Endothelial cell of umbilical vein (primary cell): ENCODE measurements around the gene ARHGAP15. TPM values are rescaled to one million over a fixed set of nuclear protein-coding genes. Genes with fewer than 3 reads are reported as not detected.

Source experiments
- BruUV-seq: library from RNA; stranded (reverse); fragments of 400-500 nt; replicated peaks from 2 replicates; lab custom pipeline; 2021; lab: Mats Ljungman, UMichigan
- CTCF ChIA-PET: fragments of 300-600, 350-600 bp; sonication (Branson Sonifier 250); formaldehyde crosslinking; loops from one replicate; lab custom pipeline; 2021; ENCODE audit warnings: antibody characterized with exemption, inconsistent platforms; lab: Charles Lee
- POLR2A ChIA-PET: fragments of 300-600, 350-600 bp; sonication (Branson Sonifier 250); formaldehyde crosslinking; loops from one replicate; lab custom pipeline; 2021; ENCODE audit warnings: antibody characterized with exemption, inconsistent platforms; lab: Charles Lee
- DNase-seq: peaks from one replicate; pipeline ENCODE4 v3.0.0-alpha.2; 2011; ENCODE audit warnings: low read depth, low spot score
- FAIRE-seq: peaks from 2 replicates; lab custom pipeline; 2011; peaks lifted over from hg19 to GRCh38; lab: Jason Lieb, UNC
- H2AFZ ChIP-seq: 2 replicates; pipeline ENCODE4 v1.6.0; 2012; ENCODE audit warnings: low read depth, low read length, control low read depth, inconsistent platforms
- H3K27ac ChIP-seq: 2 replicates; pipeline ENCODE4 v1.5.1; 2011; ENCODE audit warnings: low read depth, mild to moderate bottlenecking, control low read depth, low read length, moderate library complexity; ENCODE audit not compliant: insufficient read depth
- H3K27me3 ChIP-seq, 2 experiments: 2 replicates each; pipeline versions ENCODE4 v1.6.0 to v1.6.1; 2011; ENCODE audit warnings: low read length in 2 of 2, mixed read lengths in 1 of 2; ENCODE audit not compliant: control insufficient read depth in 2 of 2, insufficient read depth in 2 of 2
- H3K36me3 ChIP-seq, 2 experiments: 2 replicates in 1 of 2; 3 replicates in 1 of 2; pipeline ENCODE4 v1.5.1; 2011; ENCODE audit warnings: low read length in 2 of 2, mild to moderate bottlenecking in 1 of 2, moderate library complexity in 1 of 2; ENCODE audit not compliant: control insufficient read depth in 2 of 2, insufficient read depth in 2 of 2; ENCODE audit errors: extremely low read depth in 1 of 2
- H3K4me1 ChIP-seq: 3 replicates; pipeline ENCODE4 v1.5.1; 2011; ENCODE audit warnings: mild to moderate bottlenecking, low read length; ENCODE audit not compliant: control insufficient read depth, insufficient read depth; ENCODE audit errors: extremely low read depth
- H3K4me2 ChIP-seq: 2 replicates; pipeline ENCODE4 v1.6.1; 2011; ENCODE audit warnings: low read length, control low read depth, mixed read lengths; ENCODE audit not compliant: insufficient read depth
- H3K4me3 ChIP-seq, 3 experiments: fragments of 200-600 bp in 1 of 3; sonication (generic), shearing (Covaris generic) in 1 of 3; replicated peaks in 1 of 3; 2 replicates each; pipeline ENCODE4 v1.5.1; 2011 to 2016; ENCODE audit warnings: control low read depth in 3 of 3, low read length in 3 of 3, mild to moderate bottlenecking in 2 of 3, inconsistent platforms in 1 of 3, low read depth in 1 of 3, moderate library complexity in 1 of 3; ENCODE audit not compliant: insufficient read depth in 1 of 3
- H3K79me2 ChIP-seq: 2 replicates; pipeline ENCODE4 v1.6.0; 2012; ENCODE audit warnings: low read length, inconsistent platforms; ENCODE audit not compliant: control insufficient read depth, insufficient read depth
- H3K9ac ChIP-seq: replicated peaks from 2 replicates; pipeline ENCODE3; 2011; ENCODE audit warnings: low read length, control low read depth; ENCODE audit not compliant: insufficient read depth; ENCODE audit errors: extremely low read depth
- H3K9me1 ChIP-seq: replicated peaks from 3 replicates; pipeline ENCODE4 v1.6.0; 2011; ENCODE audit warnings: mild to moderate bottlenecking, low read length; ENCODE audit not compliant: control insufficient read depth, insufficient read depth; ENCODE audit errors: extremely low read depth
- H3K9me3 ChIP-seq: replicated peaks from 2 replicates; pipeline ENCODE4 v1.5.1; 2012; ENCODE audit warnings: low read length, inconsistent platforms; ENCODE audit not compliant: control insufficient read depth, insufficient read depth
- H4K20me1 ChIP-seq: replicated peaks from 2 replicates; pipeline ENCODE3; 2011; ENCODE audit warnings: mild to moderate bottlenecking, low read length; ENCODE audit not compliant: control insufficient read depth, insufficient read depth; ENCODE audit errors: extremely low read depth
- EZH2 ChIP-seq: IDR thresholded peaks from 2 replicates; pipeline ENCODE4 v1.6.1; 2012; ENCODE audit warnings: borderline replicate concordance, low read depth, mild to moderate bottlenecking, moderate library complexity, low read length, inconsistent platforms; ENCODE audit not compliant: severe bottlenecking
- FOS ChIP-seq: IDR thresholded peaks from 2 replicates; pipeline ENCODE4 v1.6.1; 2011; ENCODE audit warnings: mild to moderate bottlenecking, low read length, moderate library complexity, borderline replicate concordance; ENCODE audit not compliant: insufficient read depth
- GATA2 ChIP-seq: IDR thresholded peaks from 2 replicates; pipeline ENCODE4 v1.7.0; 2011; ENCODE audit warnings: low read depth, mild to moderate bottlenecking, moderate library complexity, mixed read lengths, low read length; ENCODE audit not compliant: insufficient read length, insufficient read depth
- JUN ChIP-seq: IDR thresholded peaks from 2 replicates; pipeline ENCODE4 v1.6.1; 2011; ENCODE audit warnings: borderline replicate concordance, low read depth; ENCODE audit not compliant: insufficient read length, insufficient read depth
- MYC ChIP-seq: IDR thresholded peaks from one replicate; pipeline ENCODE4 v1.6.1; 2011; ENCODE audit warnings: mild to moderate bottlenecking, low read depth, low read length
- POLR2A ChIP-seq: IDR thresholded peaks from 2 replicates; pipeline ENCODE4 v1.6.1; 2012; ENCODE audit warnings: low read depth, mild to moderate bottlenecking, control low read depth, low read length
- POLR2AphosphoS5 ChIP-seq: IDR thresholded peaks from 2 replicates; pipeline ENCODE4 v1.6.1; 2012; ENCODE audit warnings: low read depth, mild to moderate bottlenecking, control low read depth, low read length, moderate library complexity; ENCODE audit not compliant: insufficient read depth
- dilution Hi-C: fragments of 300-500 bp; cut with MboI; formaldehyde crosslinking; loops from one replicate; pipeline ENCODE4 v1.15.0; 2019; ENCODE audit warnings: low sequenced_read_pairs; ENCODE audit not compliant: extremely low pct_ligation_motif_present
- intact Hi-C: fragments of 100-400 bp; cut with micrococcal nuclease; formaldehyde crosslinking; loops from one replicate; pipeline ENCODE4 v1.10.0; 2022
- polyA plus RNA-seq, 4 experiments: library from polyadenylated mRNA; depleted of rRNA in 3 of 4; stranded (reverse) in 3 of 4; unstranded in 1 of 4; fragments of >200 nt; gene quantifications; 2 replicates each; pipeline versions ENCODE4 v1.2.1 to v1.2.3, GENCODE V29; 2011 to 2012; ENCODE audit warnings: missing spikeins in 1 of 4
- total RNA-seq: library from RNA; stranded (reverse); gene quantifications from 2 replicates; pipeline ENCODE4 v1.2.3, GENCODE V29; 2021
- TF ChIP-seq, protein P1 (sequence below): IDR thresholded peaks from 2 replicates; pipeline ENCODE4 v1.6.1; 2011; ENCODE audit not compliant: insufficient read depth, insufficient read length
- TF ChIP-seq, protein P2 (sequence below), 2 donors: IDR thresholded peaks; 1 replicate in 1 of 2; 2 replicates in 1 of 2; pipeline ENCODE4 v1.5.1; 2011; ENCODE audit warnings: low read length in 2 of 2, mild to moderate bottlenecking in 2 of 2, moderate library complexity in 2 of 2, control low read depth in 1 of 2, inconsistent platforms in 1 of 2, low read depth in 1 of 2; ENCODE audit not compliant: insufficient read depth in 1 of 2; ENCODE audit errors: extremely low read depth in 1 of 2

Gene ARHGAP15
- total and polyA plus RNA-seq, 2 donors (not counting 3 experiments of a cell fraction or from before 2014, with no cell fraction given): not detected

DNA sequence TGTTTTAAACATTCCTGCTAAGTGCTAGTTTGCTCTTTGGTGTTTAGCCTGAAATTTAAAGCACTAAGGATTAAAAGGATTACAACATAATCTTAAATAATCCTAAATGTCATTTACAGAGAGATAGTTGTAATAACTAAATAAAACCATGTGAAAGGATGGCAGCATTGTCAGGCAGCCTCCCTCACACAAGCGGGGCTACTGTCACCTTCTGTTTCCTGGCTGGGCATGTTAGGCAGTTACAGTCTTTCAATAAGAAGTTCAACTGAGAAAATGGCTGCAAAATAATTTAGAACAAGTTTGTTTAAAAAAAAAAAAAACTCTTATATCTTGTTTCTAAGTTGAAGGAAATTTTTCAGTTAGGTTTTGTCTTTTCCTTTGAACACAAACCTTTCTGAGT is 124.9 kb downstream of the ARHGAP15 start:
- no peak overlapping the region for H2AFZ ChIP-seq
- intact Hi-C loops: no loop called here
- no peaks in the 10 kb centered on the region for H3K79me2 ChIP-seq
- CTCF ChIA-PET: no interaction called here
- DNase-seq (no peak), FAIRE-seq (no peak)
- BruUV-seq: no TSS peak
- no peaks in the 10 kb centered on the region for H3K36me3 ChIP-seq
- no peak overlapping the region for H3K4me3 ChIP-seq
- H3K9me3 ChIP-seq: no peaks in the 10 kb centered on the region
- H3K9ac ChIP-seq: no peak overlapping the region
- no peak overlapping the region for H3K4me2 ChIP-seq
- H3K27me3 ChIP-seq: no peaks in the 10 kb centered on the region
- POLR2A ChIA-PET: no interaction called here
- H4K20me1 ChIP-seq: no peaks in the 10 kb centered on the region
- H3K4me1 ChIP-seq: peaks cover 9% of the 10 kb centered on the region
- no peak overlapping the region for H3K27ac ChIP-seq
- no peaks in the 10 kb centered on the region for H3K9me1 ChIP-seq
- TF ChIP-seq GATA2: no peak
- dilution Hi-C loops: no loop called here

DNA sequence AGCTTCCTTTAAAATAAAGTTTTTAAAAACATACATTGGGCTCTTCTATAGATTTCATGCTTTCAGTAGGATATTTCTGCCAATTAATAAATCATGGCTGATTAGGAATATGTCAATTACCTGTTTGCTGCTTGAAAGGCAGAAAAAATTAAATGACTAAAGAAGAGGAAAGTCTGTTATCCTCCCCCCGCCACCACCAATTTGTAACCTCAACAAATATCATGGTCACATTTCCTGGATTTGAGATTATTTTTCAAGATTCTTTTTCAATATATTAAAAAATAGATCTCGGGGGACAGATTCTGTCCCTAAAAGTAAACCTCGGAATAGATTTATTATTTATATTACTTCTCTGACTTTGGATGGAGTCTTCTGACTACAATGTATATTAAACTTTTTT is 125.9 kb downstream of the ARHGAP15 start:
- H3K27me3 ChIP-seq: no peaks in the 10 kb centered on the region
- TF ChIP-seq JUN: no peak
- TF ChIP-seq, protein P1, sequence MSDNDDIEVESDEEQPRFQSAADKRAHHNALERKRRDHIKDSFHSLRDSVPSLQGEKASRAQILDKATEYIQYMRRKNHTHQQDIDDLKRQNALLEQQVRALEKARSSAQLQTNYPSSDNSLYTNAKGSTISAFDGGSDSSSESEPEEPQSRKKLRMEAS: no peak
- TF ChIP-seq GATA2: no peak
- no peak for TF ChIP-seq EZH2
- TF ChIP-seq, protein P2, sequence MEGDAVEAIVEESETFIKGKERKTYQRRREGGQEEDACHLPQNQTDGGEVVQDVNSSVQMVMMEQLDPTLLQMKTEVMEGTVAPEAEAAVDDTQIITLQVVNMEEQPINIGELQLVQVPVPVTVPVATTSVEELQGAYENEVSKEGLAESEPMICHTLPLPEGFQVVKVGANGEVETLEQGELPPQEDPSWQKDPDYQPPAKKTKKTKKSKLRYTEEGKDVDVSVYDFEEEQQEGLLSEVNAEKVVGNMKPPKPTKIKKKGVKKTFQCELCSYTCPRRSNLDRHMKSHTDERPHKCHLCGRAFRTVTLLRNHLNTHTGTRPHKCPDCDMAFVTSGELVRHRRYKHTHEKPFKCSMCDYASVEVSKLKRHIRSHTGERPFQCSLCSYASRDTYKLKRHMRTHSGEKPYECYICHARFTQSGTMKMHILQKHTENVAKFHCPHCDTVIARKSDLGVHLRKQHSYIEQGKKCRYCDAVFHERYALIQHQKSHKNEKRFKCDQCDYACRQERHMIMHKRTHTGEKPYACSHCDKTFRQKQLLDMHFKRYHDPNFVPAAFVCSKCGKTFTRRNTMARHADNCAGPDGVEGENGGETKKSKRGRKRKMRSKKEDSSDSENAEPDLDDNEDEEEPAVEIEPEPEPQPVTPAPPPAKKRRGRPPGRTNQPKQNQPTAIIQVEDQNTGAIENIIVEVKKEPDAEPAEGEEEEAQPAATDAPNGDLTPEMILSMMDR (IDR thresholded peaks at IDR 0.05; ENCODE audit: extremely low read depth in 1 of 2, insufficient read depth in 1 of 2, low read depth in 1 of 2, low read length in 2 of 2): no peak
- no peak for TF ChIP-seq POLR2AphosphoS5
- TF ChIP-seq FOS: no peak
- no peak for TF ChIP-seq MYC
- no peak for TF ChIP-seq POLR2A
- H3K9me1 ChIP-seq: no peaks in the 10 kb centered on the region
- H3K4me2 ChIP-seq: no peak overlapping the region
- H3K79me2 ChIP-seq: no peaks in the 10 kb centered on the region
- FAIRE-seq (no peak), DNase-seq (no peak)
- no peaks in the 10 kb centered on the region for H3K9me3 ChIP-seq
- dilution Hi-C loops: no loop called here
- POLR2A ChIA-PET: no interaction called here
- intact Hi-C loops: no loop called here
- peaks cover 12% of the 10 kb centered on the region for H3K4me1 ChIP-seq
- H2AFZ ChIP-seq: no peak overlapping the region
- H3K27ac ChIP-seq: no peak overlapping the region
- H3K36me3 ChIP-seq: no peaks in the 10 kb centered on the region
- H3K4me3 ChIP-seq: no peak overlapping the region
- H4K20me1 ChIP-seq: no peaks in the 10 kb centered on the region
- BruUV-seq: no TSS peak
- CTCF ChIA-PET: interaction anchor here (7.6 kb wide), 1 partner anchor 222 kb away, joined by 122 read pairs; no protein-coding TSS in a partner anchor
- no peak overlapping the region for H3K9ac ChIP-seq
